Measurements from ENCODE around the gene COPRS.
A peak's percentile ranks its signal among the peaks of the same experiment; 100 is the strongest.

COPRS gene, protein sequence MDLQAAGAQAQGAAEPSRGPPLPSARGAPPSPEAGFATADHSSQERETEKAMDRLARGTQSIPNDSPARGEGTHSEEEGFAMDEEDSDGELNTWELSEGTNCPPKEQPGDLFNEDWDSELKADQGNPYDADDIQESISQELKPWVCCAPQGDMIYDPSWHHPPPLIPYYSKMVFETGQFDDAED

GRCh38 chr17:31858642-31859486 lies at the start of gene COPRS:
TSS of gene COPRS (minus strand) at chr17:31859244. CDS start at chr17:31859199, 45 bp downstream.
- DNase-seq, result peak; percentile 73

- no peak for DNase-seq
Observed at GRCh38 chr17:31908386-31908785, 49.3 kb upstream of the COPRS start.

GRCh38 chr17:31907342-31907962 lies 48.4 kb upstream of the COPRS start:
- peak; percentile 8 for DNase-seq

DNA sequence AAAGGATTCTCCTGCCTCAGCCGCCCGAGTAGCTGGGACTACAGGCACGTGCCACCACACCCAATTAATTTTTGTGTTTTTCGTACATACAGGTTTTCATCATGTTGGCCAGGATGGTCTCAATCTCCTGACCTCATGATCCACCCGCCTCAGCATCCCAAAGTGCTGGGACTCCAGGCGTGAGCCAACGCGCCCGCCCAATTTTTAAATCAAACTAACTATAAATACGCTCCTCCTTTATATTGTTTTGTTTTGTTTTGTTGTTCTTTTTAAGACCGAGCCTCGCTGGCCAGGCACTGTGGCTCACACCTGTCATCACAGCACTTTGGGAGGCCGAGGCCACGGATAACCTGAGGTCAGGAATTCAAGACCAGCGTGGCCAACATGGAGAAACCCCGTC lies 44.4 kb upstream of the COPRS start:
- DNase-seq, result no peak

GRCh38 chr17:31902693-31903092 lies 43.6 kb upstream of the COPRS start:
- DNase-seq, result no peak

DNA sequence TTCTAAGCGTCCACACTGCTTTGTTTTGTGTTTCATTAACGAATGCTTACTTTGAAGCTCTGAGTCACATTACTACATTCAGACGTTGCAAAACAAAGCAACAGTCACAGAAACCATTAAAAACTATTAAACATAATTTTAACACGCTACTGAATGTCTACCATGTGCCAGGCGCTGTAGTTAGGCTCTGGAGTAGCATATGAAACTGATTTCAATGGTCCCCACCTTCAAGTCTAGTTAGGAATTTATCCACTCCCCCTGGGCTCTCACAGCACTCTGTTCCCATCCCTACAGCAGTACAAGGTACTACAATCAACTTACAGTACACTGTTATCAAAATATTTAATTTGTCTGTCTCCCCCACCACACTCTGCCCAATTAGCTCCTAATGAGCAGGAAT lies 41.8 kb upstream of the COPRS start:
- DNase-seq, result no peak

DNA sequence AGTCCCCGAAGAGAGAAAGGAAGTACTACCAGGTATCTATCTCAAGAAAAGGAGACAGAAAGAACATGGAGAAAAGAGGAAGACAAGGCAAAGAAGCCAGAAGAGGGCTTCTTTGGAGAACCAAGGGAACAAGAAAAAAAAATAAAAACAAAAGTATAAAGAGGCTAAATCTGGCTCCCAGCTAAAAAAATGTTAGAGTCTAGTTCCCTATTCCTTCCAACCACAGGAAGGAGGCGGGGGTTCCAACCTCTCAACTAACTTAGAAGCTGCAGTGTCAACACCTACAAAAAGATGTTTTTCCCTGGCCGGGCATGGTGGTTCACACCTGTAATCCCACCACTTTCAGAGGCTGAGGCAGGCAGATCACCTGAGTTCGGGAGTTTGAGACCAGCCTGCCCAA lies 29.1 kb upstream of the COPRS start:
- no peak for DNase-seq

- DNase-seq, result no peak
Observed at GRCh38 chr17:31882571-31882970, 23.5 kb upstream of the COPRS start.

GRCh38 chr17:31880311-31880710 lies 21.3 kb upstream of the COPRS start:
- no peak for DNase-seq

GRCh38 chr17:31878703-31879073 lies 19.6 kb upstream of the COPRS start:
- DNase-seq, result no peak

- no peak for DNase-seq
Observed at GRCh38 chr17:31877911-31878702, 19.1 kb upstream of the COPRS start.

- DNase-seq, result no peak
Observed at GRCh38 chr17:31877341-31877740, 18.3 kb upstream of the COPRS start.

DNA sequence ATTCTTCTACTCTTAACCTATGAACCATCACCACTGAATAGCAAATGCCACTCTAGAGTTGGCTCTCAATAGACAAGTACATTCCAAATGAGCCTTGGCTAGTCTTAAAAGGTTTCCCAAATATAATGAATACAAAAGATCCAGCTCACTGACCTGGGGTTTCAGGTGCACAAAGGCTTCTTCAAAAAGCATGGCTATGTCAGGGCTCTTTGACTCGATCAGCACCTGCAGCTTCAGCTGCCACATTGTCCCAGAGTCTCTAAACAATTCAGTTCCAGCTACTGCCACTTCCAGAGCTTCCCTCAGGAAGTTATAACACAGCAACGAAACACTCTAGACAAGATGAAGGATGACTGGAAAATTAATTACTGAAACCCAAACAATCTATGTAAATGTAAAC lies 16.0 kb upstream of the COPRS start:
- no peak for DNase-seq

DNA sequence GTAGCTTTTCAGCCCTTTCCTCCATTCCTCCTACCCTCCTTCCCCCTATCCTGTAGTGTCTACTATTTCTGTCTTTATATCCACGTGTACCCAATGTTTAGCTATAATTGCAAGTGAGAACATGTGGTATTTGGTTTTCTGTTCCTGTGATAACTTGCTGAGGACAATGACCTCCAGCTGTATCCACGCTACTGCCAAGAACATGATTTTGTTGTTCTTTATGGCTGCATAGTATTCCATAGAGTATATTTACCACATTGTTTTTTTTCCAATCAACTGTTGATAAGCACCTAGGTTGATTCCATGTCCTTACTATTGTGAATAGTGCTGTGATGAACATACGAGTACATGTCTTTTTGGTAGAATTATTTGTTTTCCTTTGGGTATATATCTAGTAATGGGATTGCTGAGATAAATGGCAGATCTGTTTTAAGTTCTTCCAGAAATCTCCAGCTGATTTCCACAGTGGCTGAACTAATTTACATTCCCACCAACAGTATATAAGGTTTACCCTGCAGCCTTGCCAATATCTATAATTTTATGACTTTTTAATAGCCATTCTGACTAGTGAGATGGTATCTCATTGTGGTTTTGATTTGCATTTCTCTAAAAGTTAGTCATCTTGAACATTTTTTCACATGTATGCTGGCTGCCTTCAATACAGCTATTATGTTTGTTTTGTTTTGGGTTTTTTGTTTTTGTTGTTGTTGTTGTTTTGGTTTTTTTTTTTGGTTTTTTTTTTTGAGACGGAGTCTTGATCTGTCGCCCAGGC lies 10.9 kb upstream of the COPRS start:
- no peak for DNase-seq

DNA sequence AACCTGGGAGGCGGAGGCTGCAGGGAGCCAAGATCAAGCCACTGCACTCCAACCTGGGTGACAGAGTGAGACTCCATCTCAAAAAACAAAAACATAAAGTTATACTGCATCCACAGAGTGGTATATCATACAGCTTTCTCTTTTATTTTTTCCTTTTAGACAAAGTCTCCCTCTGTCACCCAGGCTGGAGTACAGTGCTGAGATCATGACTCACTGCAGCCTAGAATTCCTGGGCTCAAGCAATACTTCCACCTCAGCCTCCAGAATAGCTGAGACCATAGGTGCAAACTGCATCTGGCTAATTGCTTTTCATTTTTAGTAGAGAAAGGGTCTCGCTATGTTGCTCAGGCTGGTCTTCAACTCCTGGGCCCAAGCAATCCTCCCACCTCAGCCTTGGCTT lies 10.0 kb upstream of the COPRS start:
- no peak for DNase-seq

DNA sequence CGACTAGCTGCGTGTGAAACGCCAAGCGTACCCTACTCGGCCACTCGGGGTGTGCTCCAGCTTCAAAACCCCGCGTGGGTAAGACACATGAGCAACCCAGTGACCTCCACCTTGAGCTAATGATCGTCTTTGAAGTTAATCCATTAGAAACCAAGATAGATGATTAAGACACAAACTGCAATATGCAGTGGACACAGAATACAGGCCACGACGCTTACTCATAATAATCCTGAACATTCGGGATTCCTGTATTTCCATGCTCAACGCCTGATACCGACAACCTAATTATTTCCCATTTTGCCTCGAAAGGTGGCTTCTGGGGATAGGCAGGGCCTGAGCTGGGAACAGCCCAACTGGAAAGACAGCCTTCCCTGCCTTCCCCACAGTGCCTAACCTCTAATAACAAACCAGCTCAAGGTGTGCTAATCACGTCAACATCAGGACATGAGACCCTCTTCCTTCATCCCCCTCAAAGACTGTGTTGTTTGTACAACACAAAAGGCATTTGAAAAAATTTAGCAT lies 504 bp upstream of the COPRS start:
- DNase-seq, result no peak

DNA sequence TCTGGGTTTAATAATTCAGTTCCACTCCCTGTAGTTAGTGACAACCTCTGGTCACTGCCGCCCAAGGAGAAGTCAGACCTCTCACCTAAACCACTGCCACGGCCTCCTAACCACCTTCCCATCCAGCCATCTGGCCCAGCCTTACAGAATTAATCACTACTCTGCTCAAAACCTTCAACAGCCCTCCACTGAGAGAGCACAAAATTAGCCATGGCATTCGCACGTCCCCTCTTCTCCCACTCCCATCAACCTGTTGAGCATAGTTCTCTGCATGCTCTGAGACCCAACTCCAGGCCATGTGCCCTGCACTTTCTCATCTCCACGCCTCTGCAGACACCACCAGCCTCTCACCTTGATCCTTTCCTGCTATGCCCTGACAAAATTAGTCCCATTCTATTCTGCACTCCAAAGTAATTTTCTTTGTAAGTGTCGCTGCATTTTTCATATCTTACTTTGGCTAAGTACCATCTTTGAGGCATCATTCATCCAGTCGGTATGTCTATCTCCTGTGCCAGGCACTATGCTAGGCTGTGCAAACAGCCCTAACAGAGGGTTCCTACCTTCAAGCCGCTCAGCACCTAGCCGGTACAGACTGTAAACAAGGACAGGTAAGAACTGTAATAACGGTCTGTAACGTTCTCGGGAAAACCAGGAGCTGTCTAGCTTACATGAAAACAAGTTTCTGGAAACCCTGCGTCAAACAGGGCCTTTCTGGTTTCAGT lies 963 bp downstream of the COPRS start:
- DNase-seq, result no peak

DNA sequence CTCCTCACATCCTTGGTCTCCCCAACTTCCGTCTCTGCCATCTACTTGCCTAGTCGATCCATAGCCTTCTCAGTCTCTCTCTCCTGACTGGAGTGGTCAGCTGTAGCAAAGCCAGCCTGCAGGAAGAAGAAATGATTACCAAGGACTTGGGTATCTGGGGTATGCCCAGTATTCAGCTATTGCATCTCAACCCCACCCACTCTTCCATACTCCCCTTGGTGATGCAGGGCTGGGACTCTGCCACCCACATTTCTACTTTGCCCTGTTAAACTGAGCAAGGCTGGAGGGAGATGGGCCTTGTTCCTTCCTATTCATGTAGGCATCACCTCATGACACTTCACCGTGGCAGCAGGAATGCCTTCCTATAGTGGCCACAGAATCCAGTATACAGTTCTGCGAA lies 2.3 kb downstream of the COPRS start:
- no peak for DNase-seq

GRCh38 chr17:31854672-31855071 lies 4.4 kb downstream of the COPRS start:
- DNase-seq, result no peak

DNA sequence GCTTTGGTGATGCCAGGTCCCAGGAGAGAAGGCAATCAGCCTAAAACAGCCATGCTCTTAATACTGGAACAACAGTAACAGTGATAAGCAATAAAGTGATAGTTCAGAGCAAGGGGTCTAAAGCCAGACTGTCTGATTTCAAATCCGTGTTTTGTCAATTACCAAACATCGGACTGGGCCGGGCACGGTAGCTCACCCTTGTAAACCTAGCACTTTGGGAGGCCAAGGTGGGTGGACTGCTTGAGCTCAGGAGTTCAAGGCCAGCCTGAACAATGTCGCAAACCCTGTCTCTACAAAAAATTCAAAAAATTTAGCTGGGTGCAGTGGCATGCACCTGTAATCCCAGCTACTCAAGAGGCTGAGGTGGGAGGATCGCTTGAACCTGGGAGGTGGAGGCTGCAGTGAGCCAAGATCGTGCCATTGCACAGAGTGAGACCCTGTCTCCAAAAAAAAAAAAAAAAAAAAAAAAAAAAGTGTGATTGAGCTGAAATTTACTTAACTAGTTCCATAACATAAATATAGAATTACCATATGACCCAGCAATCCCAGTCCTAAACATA lies 5.1 kb downstream of the COPRS start:
- no peak for DNase-seq

- no peak for DNase-seq
Observed at GRCh38 chr17:31845291-31845690, 13.8 kb downstream of the COPRS start.

Data from NCI-H1092 treated with DMSO at 0.1 percent for 48 hours (cell line).